ENCODE results near the gene C13orf46. TPM values are rescaled to one million over a fixed set of nuclear protein-coding genes. Genes with fewer than 3 reads are reported as not detected.

The C13orf46 gene
- polyA plus RNA-seq, 1 experiment = 0.35 TPM

DNA sequence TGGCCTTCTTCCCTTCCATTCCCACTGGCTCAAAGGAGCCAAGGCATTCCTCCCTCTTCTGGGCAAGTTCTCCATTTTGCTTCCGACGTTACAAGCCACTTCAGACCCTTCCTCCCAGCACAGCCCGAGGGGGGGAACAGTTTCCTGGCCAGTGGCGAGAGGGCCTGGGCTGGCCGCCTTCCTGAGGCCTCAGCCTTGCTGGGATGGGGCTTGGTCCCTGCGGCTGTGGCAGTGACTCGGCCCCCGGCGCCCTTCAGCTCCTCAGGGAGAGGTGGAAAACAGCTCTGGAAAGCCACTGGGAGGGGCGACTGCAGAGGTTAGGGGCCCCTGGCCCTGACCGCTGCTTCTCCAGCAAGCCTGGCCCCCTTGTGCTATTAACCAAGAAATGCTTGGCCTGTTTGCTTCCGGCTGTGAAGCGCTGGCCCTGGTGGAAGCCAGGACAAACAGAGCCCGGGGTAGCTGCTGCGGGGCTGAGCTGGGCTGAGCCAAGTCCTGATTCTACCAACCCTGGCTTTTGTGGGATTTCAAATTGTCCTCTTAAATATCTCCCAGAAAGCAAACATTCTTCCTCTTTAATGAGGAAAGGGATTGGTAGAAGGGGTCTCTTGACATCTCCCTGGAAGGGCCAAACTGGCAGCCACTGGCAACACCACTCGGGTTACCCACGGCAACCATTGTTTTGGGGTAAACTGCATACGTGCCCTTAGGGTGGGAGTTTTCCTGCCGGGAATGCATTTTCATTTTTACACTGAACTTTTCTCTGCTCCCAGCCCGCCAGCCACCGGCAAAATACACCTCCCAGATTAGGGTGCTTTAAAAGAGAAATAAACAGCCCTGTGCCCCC lies 38.7 kb downstream of the C13orf46 start:
- H3K27ac ChIP-seq (ENCODE audit: low read depth, low read length) = no peak overlapping the region
- no peak overlapping the region for H3K4me3 ChIP-seq (ENCODE audit: low read depth, low read length)
- ChIA-PET CTCF (no interaction called here), POLR2A (no interaction called here)
- no peaks in the 10 kb centered on the region for H3K27me3 ChIP-seq (ENCODE audit: control insufficient read depth, insufficient read depth, low read length)
- peaks cover 13% of the 10 kb centered on the region; the same call in 1 of the 2 replicates for H3K9me3 ChIP-seq (ENCODE audit: control insufficient read depth, insufficient read depth, low read length)
- DNase-seq (ENCODE audit: low read depth, low spot score) = no peak
- TF ChIP-seq, protein P1, sequence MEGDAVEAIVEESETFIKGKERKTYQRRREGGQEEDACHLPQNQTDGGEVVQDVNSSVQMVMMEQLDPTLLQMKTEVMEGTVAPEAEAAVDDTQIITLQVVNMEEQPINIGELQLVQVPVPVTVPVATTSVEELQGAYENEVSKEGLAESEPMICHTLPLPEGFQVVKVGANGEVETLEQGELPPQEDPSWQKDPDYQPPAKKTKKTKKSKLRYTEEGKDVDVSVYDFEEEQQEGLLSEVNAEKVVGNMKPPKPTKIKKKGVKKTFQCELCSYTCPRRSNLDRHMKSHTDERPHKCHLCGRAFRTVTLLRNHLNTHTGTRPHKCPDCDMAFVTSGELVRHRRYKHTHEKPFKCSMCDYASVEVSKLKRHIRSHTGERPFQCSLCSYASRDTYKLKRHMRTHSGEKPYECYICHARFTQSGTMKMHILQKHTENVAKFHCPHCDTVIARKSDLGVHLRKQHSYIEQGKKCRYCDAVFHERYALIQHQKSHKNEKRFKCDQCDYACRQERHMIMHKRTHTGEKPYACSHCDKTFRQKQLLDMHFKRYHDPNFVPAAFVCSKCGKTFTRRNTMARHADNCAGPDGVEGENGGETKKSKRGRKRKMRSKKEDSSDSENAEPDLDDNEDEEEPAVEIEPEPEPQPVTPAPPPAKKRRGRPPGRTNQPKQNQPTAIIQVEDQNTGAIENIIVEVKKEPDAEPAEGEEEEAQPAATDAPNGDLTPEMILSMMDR (IDR thresholded peaks at IDR 0.05; ENCODE audit: low read depth, low read length) = no peak

- ChIA-PET POLR2A (no interaction called here), CTCF (no interaction called here)
- Histone ChIP-seq H3K27me3 (ENCODE audit: control insufficient read depth, insufficient read depth, low read length) (no peaks in the 10 kb centered on the region), H3K4me3 (ENCODE audit: low read depth, low read length) (no peak overlapping the region), H3K9me3 (ENCODE audit: control insufficient read depth, insufficient read depth, low read length) (peaks cover 13% of the 10 kb centered on the region; the same call in 1 of the 2 replicates), H3K27ac (ENCODE audit: low read depth, low read length) (no peak overlapping the region)
- no peak for DNase-seq (ENCODE audit: low read depth, low spot score)
- TF ChIP-seq, protein P1 (IDR thresholded peaks at IDR 0.05; ENCODE audit: low read depth, low read length) = no peak
Observed at GRCh38 chr13:113934576-113934975, 39.3 kb downstream of the C13orf46 start.

DNA sequence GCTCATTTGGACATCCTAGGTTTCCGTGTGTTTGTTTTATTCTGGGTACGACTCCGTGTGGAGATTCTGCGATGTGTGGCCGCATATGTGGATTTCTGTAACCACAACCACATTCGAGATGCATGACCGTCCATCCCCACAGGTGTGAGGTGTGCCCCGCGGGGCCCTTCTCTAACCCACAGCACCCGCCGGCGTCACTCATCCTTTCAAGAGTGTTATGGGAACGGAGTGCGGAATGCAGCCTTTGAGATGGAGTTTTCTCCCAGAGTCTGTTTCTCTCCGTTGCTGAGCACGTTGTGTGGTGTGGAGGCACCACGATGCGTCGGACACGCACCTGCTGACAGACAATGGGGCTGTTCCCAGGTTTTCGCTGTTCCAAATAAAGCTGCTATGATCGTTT lies 40.0 kb downstream of the C13orf46 start:
- DNase-seq (ENCODE audit: low read depth, low spot score) = no peak

DNA sequence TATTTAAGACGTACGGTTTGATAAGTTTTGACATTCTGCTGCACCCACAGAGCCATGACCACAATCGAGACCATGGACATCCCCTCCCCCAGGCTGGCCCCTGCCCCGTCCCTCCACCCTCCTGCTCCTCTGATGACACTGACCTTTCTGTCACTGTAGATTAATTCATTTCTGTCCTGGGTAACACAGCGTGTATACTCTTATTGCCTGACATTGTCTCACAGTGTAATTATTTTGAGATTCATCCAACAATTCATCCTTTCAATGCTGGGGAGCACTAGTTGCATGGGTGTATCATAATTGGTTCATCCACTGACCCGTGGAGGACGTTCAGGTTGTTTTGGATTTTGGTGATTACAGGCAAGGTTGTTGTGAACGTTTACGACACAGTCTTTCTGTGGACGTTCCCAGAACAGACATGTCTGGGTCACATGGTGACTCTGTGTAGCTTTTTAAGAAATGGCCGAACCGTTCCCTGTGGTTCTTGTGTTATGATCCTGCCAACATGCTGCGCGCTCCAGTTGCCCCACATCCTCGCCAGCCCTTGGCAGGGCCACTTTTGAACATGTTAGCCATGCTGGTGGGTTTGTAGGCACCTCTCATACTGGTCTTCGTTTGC lies 41.9 kb downstream of the C13orf46 start:
- CTCF ChIA-PET = interaction anchor here (1.8 kb wide), 1 partner anchor 15 kb away, joined by 4 read pairs; no protein-coding TSS in a partner anchor

More for the DNA sequence above, 40.0 kb downstream of the C13orf46 start:
- ChIA-PET POLR2A (no interaction called here), CTCF (interaction anchor here (1.8 kb wide), 1 partner anchor 13 kb away, joined by 4 read pairs; no protein-coding TSS in a partner anchor)
- TF ChIP-seq, protein P1 (IDR thresholded peaks at IDR 0.05; ENCODE audit: low read depth, low read length) = no peak
- no peak overlapping the region for H3K4me3 ChIP-seq (ENCODE audit: low read depth, low read length)
- H3K9me3 ChIP-seq (ENCODE audit: control insufficient read depth, insufficient read depth, low read length) = peaks cover 13% of the 10 kb centered on the region; the same call in 1 of the 2 replicates
- H3K27ac ChIP-seq (ENCODE audit: low read depth, low read length) = no peak overlapping the region
- no peaks in the 10 kb centered on the region for H3K27me3 ChIP-seq (ENCODE audit: control insufficient read depth, insufficient read depth, low read length)

More for the DNA sequence above, 41.9 kb downstream of the C13orf46 start:
- H3K4me3 ChIP-seq (ENCODE audit: low read depth, low read length) = no peak overlapping the region
- peaks cover 16% of the 10 kb centered on the region for H3K9me3 ChIP-seq (ENCODE audit: control insufficient read depth, insufficient read depth, low read length)
- no peak overlapping the region for H3K27ac ChIP-seq (ENCODE audit: low read depth, low read length)
- POLR2A ChIA-PET = no interaction called here
- H3K27me3 ChIP-seq (ENCODE audit: control insufficient read depth, insufficient read depth, low read length) = no peaks in the 10 kb centered on the region
- no peak for DNase-seq (ENCODE audit: low read depth, low spot score)
- TF ChIP-seq, protein P1 (IDR thresholded peaks at IDR 0.05; ENCODE audit: low read depth, low read length) = no peak

Data from AG04450 (cell line).